Ectodermal cell (in vitro differentiated cells): ENCODE results near the gene CDC34.

Experiments
- H3K27ac ChIP-seq: 2 replicates; pipeline ENCODE4 v1.7.0; 2013; ENCODE audit warnings: mild to moderate bottlenecking, low read depth, low read length; ENCODE audit not compliant: insufficient read depth, poor library complexity, severe bottlenecking
- H3K27me3 ChIP-seq: 2 replicates; pipeline ENCODE4 v1.7.0; 2013; ENCODE audit warnings: mild to moderate bottlenecking, low read length; ENCODE audit not compliant: insufficient read depth, control insufficient read depth, poor library complexity, severe bottlenecking
- H3K36me3 ChIP-seq: one replicate; pipeline ENCODE4 v1.7.0; 2013; ENCODE audit warnings: low read length; ENCODE audit not compliant: control insufficient read depth, insufficient read depth
- H3K4me1 ChIP-seq: one replicate; pipeline ENCODE4 v1.7.0; 2013; ENCODE audit warnings: low read length; ENCODE audit not compliant: control insufficient read depth, insufficient read depth
- H3K4me3 ChIP-seq: 2 replicates; pipeline ENCODE4 v1.7.0; 2013; ENCODE audit warnings: low read depth, low read length, control low read depth; ENCODE audit not compliant: insufficient read depth
- H3K9me3 ChIP-seq: 2 replicates; pipeline ENCODE4 v1.7.0; 2013; ENCODE audit warnings: mild to moderate bottlenecking, low read length, moderate library complexity; ENCODE audit not compliant: control insufficient read depth
- WGBS, 2 experiments: methylation state at CpG; one replicate each; pipeline ENCODE4 v1.1.7; 2013; ENCODE audit warnings: missing lambda C conversion rate in 2 of 2; 5-methylcytosine and 5-hydroxymethylcytosine counted together

Gene CDC34

GRCh38 chr19:590396-590745, 58.8 kb downstream of the CDC34 start:
- Histone ChIP-seq H3K4me3 (no peak overlapping the region), H3K36me3 (no peaks in the 10 kb centered on the region), H3K9me3 (no peaks in the 10 kb centered on the region), H3K27ac (no peak overlapping the region), H3K4me1 (no peaks in the 10 kb centered on the region), H3K27me3 (peaks cover 67% of the 10 kb centered on the region)
- 3% methylated on average over 50 of the region's 50 CpGs for WGBS, 2 experiments

GRCh38 chr19:590750-591098, 59.2 kb downstream of the CDC34 start:
- Histone ChIP-seq H3K4me3 (no peak overlapping the region), H3K27me3 (peaks cover 67% of the 10 kb centered on the region)
- 15 to 17% methylated on average over 41 of the region's 41 CpGs for WGBS, 2 experiments

GRCh38 chr19:591099-591958, 59.8 kb downstream of the CDC34 start:
- WGBS, 2 experiments: 37 to 39% methylated on average over 75 of the region's 75 CpGs
- no peak overlapping the region for H3K4me3 ChIP-seq
- no peak overlapping the region for H3K27ac ChIP-seq
- peaks cover 67% of the 10 kb centered on the region for H3K27me3 ChIP-seq
- H3K36me3 ChIP-seq: no peaks in the 10 kb centered on the region
- no peaks in the 10 kb centered on the region for H3K9me3 ChIP-seq
- H3K4me1 ChIP-seq: no peaks in the 10 kb centered on the region

More at GRCh38 chr19:590750-591098, 59.2 kb downstream of the CDC34 start:
- H3K9me3 ChIP-seq: no peaks in the 10 kb centered on the region
- no peaks in the 10 kb centered on the region for H3K4me1 ChIP-seq
- H3K36me3 ChIP-seq: no peaks in the 10 kb centered on the region
- no peak overlapping the region for H3K27ac ChIP-seq
